Breast epithelium (tissue), 3 donors: ENCODE results near the gene ABCC12.

ENCODE experiments used
- CTCF ChIP-seq, 3 donors: fragments of 450-650 bp; IDR thresholded peaks; one replicate each; pipeline ENCODE4 v1.5.1; 2016 to 2017; ENCODE audit warnings: antibody characterized with exemption in 3 of 3, mild to moderate bottlenecking in 3 of 3, moderate library complexity in 3 of 3
- POLR2A ChIP-seq: fragments of 450-650 bp; IDR thresholded peaks from one replicate; pipeline ENCODE4 v1.6.1; 2016; ENCODE audit warnings: antibody characterized with exemption, mild to moderate bottlenecking, moderate library complexity
- POLR2AphosphoS5 ChIP-seq, 3 donors: sonication (generic); formaldehyde crosslinking; IDR thresholded peaks; one replicate each; pipeline ENCODE4 v1.6.1; 2017; ENCODE audit warnings: antibody characterized with exemption in 3 of 3

GRCh38 chr16:48113001-48113400, 42.8 kb downstream of the ABCC12 start:
- TF ChIP-seq CTCF (IDR thresholded peaks at IDR 0.05): no peak
- TF ChIP-seq POLR2AphosphoS5 (IDR thresholded peaks at IDR 0.05): no peak
- TF ChIP-seq POLR2A: no peak
